GM18861 (cell line): Measurements from ENCODE around the gene BHLHA15.

Source experiments
- ATAC-seq: cut with Tn5 transposase; IDR thresholded peaks from one replicate; pipeline ENCODE4 v1.9.1; 2021; ENCODE audit not compliant: unreplicated experiment

BHLHA15 gene

DNA sequence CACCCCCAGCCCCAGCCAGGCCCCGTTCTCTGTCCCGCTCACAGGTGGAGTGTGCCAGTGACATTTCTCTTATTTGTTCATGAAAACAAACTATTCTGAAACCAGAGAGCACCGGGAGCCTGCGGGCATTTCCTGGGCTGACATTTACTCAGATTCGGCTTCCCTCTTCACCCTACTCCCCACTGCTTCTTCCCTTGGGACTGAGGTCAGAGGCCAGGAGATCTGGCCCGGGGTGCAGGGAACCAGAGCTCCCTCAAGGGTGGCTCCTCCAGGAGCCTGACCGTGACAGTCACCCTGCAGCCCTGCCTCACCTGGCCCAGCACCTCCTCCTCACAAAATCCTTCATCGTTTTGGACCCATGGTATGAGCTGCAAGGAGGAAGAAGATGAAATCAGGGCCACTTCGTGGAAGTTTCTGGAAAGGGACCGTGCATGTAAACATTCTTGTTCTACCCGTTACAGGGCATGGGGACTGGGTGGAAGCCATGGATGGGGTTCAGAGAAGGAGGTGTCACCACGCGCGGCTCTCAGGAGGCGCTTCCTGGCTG, 12.2 kb downstream of the BHLHA15 start:
- ATAC-seq, result no peak

DNA sequence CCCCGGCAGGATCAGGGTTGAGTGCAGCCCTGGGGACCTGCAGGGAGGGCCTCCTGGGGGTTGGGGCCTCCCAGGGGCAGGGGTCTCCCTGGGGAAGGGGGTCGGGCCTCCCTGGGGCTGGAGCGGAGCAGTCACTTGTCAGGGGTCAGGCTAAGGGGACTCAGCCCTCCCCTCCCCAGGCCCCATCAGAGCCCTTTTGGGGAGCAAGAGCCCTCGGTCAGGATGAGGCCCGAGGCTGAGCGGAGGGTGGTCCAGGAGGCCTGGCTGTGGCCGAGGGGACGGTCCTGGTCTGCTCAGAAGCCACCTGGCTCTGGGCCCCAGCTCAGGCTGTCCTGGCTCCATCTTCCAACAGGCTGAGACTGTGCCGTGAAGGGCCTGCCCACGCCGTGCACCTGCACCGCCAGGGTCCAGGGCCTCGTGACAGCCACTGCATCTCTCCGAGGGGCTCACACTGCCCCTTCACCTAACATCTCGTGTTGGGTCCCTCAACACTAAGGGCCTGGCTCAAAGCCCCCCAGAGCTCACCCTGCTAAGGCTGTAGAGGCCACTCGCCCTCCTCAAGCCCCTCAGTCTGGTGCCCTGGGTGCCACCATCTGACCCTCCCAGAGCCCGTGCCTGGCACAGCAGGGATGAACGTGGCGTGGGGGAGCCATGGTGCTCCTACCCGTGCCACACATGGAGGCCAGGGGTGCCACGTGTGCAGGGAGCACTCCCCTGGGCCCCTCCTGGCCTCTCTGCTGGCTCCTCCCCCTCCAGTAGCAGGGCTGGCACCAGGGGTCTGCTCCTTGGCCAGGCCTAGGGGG, 12.9 kb downstream of the BHLHA15 start:
- ATAC-seq, result no peak

- ATAC-seq, result no peak
Measured at GRCh38 chr7:98224701-98225181, 13.5 kb downstream of the BHLHA15 start.

DNA sequence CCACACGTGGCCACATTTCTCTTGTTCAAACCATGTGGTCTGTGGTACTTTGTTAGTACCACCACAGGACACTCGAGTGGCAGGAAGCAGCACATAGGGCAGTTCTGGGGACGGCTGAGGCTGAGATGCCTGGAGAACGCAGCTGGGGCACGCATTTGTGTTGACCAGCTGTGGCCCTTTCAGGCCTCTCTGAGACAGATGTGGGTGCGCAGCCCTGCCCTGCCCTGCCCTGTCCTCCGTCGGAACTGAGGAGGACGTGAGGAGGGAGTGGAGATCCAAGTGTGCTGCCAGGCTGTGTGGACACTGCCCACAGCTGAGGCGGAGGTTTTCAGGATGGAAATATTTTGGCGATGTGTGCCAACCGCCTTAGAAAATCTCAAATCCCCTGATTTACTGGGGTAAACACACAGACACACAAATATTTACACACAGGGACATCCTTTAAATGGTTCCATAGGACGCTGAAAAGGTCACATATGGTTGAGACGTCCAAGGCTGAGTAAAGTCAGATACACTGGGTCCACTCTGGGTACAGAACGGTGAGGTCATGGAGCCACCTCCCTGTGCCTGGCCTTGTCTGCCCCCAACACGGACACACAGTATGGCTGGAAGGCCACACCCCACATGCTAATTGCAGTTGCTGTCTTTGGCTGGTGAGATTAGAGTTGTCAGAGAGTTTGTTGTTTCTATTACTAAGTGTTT, 14.8 kb downstream of the BHLHA15 start:
- no peak for ATAC-seq

GRCh38 chr7:98227939-98228338, 16.7 kb downstream of the BHLHA15 start:
- ATAC-seq, result no peak

DNA sequence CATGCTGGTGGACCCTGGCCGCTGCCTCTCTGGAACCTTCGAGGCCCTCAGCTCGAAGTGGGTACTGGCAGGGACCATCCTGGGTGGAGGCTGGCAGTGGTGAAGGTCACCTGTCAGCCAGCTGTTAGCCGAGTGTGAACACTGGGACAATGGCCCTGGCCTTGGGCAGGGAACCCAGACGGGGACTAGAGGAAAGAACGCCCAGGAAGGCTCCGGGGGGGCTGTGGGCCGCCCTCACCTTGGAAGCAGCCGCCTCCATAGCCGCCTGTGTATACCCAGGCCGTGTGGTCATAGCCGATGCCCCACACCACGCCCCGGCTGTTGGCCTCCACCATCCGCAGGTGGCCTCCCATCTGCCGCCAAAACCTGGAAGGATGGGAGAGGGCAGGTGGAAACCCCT, 17.6 kb downstream of the BHLHA15 start:
- ATAC-seq, result no peak

- no peak for ATAC-seq
Measured at GRCh38 chr7:98229441-98229840, 18.2 kb downstream of the BHLHA15 start.

DNA sequence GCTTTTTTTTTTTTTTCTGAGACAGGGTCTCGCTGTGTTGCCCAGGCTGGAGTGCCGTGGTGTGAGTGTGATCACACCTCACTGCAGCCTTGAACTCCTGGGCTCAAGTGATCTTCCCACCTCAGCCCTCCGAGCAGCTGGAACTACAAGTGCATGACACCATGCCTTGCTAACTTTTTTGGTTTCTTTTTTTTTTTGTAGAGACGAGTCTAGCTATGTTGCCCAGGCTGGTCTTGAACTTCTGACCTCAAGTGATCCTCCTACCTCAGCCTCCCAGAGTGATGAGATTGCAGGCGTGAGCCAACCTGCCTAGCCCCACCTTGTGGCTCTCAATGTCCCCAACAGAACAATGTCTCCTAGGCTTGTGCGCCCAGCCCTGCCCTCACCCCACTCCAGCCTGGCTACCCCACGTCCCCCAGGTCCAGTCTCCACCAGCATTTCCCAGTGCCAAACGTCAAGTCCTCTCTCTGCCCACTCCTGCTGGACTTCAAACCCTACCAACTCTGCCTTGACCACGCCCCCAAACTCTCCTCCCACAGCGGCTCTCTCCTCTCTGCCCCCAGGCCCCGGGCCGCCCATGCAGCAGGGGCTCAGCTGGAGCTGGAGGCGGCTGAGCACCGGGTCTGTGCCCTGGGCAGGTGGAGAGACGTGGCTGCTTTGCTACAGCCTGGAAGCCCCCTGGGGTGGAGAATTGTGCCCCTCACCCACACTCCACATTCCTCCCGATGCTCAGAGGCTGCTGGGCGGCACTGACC, 18.9 kb downstream of the BHLHA15 start:
- ATAC-seq, result no peak

GRCh38 chr7:98230746-98231471, 19.7 kb downstream of the BHLHA15 start:
- ATAC-seq, result no peak

GRCh38 chr7:98231493-98232262, 20.4 kb downstream of the BHLHA15 start:
- ATAC-seq, result no peak

DNA sequence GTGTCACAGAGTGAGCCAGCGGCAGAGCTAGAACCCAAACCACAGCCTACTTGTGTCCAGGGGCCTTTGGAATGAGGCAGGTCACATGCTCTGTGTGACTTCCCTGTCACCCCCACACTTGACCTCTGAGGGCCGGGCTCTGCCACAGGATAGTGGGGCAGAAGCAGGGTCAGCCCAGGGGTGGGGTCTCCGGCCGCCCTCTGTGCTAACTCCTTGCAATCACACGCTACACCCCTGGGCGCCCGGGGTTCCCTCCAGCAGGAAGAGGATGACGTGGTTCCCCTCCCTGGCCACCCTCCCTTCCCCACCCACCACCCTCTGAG, 21.0 kb downstream of the BHLHA15 start:
- no peak for ATAC-seq

- ATAC-seq, result no peak
Measured at GRCh38 chr7:98232799-98233198, 21.6 kb downstream of the BHLHA15 start.

DNA sequence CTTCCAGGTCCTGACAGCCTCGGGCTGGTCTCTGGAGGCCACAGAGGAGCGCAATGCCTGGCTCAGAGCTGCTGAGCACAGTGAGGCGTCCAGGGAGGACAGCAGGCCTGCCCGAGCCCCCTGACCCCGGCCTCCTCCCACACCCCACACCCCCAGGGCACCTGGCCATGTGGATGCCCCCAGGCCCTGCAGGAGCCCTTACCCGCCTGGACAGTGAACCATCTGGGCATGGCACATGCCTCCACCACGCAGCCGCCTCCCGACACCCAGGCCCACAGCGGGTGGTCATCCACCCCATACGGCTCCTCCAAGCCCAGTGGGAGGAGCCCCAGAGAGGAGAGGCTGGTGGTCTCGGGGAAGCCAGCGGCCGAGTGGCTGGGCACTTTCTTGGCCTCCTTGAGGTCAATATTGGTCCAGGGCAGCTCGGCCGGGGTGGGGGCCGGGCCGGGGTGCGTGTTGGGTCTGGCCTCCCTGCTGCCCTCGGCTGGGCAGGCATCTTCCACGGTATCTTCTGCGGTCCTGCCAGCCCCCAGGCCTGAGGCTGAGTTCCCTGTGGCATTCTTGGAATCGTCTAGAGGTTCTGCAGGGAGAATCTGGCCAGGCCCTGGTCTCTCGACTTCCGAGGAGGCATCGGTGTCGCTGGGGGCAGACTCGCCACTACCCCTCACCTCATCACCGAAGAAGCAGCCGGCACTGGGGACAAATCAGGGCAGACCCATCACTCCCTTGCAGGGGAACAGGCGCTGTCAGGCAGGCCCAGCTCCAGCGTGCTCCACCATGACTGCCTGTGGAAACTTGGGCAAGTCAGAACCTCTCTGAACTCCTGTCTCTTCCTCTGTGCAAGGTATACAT, 22.2 kb downstream of the BHLHA15 start:
- ATAC-seq, result no peak

DNA sequence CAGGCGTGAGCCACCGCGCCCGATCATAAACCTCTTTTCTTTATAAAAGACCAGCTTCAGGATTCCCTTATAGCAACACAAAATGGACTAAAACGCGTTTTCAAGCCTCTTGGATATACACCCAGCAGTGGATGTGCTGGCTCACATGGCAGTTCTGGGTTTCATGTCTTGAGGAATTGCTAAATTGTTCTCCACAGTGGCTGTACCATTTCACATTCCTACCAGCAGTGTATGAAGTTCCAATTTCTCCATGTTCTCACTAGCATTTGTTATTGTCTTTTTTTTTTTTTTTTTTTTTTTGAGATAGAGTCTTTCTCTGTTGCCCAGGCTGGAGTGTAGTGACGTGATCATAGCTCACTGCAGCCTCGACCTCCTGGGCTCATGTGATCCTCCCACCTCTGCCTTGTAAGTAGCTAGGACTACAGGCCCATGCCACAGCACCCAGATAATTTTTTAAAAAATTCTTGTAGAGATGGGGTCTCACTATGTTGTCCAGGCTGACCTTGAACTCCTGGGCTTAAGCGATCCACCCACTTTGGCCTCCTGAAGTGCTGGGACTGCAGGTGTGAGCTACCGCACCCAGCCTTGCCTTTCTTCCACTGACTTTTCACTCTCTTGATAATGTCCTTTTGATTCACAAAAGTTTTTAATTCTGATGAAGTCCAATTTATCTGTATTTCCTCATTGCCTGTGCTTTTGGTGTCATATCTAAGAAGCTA, 23.3 kb downstream of the BHLHA15 start:
- ATAC-seq, result no peak

DNA sequence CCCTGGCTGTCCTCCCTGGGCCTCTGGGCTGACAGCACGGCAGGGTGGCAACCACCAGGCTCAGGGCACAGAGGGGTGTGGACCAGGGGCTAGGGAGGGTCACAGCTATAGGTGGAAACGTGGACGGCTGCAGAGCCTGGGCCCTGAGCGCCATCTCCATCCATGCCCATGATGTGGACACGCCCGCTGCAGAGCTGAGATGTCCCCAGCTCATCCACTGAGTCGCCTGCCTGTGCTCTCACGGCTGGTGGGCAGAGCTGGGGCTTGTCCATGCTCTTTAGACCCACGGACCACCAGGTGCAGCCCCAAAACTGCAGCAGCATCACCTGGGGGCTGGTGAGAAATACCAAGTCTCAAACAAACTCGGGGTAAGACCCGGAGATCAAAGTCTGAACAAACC, 24.7 kb downstream of the BHLHA15 start:
- ATAC-seq, result no peak

DNA sequence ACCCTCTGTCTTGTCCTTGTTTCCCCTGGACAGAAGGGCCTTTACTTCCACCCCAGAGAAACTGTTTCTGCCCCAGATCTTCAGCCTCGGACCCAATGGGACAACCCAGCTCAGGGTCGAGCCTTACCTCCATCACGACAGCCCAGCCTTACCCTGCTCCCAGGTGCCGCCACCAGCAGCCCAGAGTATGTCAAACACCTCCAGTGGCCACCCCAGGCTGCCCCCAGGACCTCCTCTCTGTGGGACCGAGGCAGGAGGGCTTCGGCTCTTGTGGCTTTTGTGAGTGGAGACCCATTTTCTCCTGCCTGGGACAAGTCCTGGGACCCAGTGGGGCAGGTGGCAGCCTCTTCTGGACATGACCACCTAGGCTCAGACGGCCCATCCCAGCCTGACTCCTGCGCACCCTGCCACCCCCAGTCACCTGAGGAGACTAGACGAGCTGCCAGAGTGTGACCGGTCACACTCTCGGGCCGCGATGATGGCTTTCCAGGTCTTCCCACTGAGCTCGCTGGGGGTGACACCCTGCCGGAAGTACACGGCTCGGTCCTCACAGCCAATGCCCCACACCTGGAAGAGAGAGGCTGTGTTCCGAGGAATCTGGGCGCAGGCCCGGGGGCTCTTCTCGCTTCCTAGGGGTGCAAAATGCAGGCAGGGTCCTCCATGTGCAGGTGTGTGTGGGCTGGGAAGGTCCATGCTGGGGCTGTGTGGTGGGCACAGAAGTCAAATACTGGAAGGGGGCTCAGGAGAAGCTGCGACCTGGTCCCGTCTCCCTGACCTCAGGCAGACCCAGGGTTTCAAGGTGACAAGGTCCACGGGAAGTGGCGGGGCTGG, 25.3 kb downstream of the BHLHA15 start:
- no peak for ATAC-seq

GRCh38 chr7:98238076-98238475, 26.8 kb downstream of the BHLHA15 start:
- ATAC-seq, result no peak

GRCh38 chr7:98238976-98239375, 27.7 kb downstream of the BHLHA15 start:
- ATAC-seq, result no peak
